Natural killer cell (primary cell): ENCODE results near the gene PMFBP1. TPM values are rescaled to one million over a fixed set of nuclear protein-coding genes. Genes with fewer than 3 reads are reported as not detected.

ENCODE experiments used
- ATAC-seq, 3 donors: fragments of 150-1000 bp in 2 of 3; fragments of 200-7000 bp in 1 of 3; cut with Tn5 transposase; 1 replicate in 1 of 3; 2 replicates in 2 of 3; pipeline ENCODE4 v1.10.0; 2021; ENCODE audit warnings: mild to moderate bottlenecking in 2 of 3, moderate library complexity in 2 of 3
- DNase-seq, 2 donors: peaks; one replicate each; pipeline versions ENCODE4 v3.0.0 to v3.0.0-alpha.2; 2013 to 2021; ENCODE audit warnings: mixed read lengths in 1 of 2
- H3K27ac ChIP-seq: one replicate; pipeline ENCODE4 v1.5.1; 2013; ENCODE audit warnings: mild to moderate bottlenecking, low read length
- H3K27me3 ChIP-seq: one replicate; pipeline ENCODE4 v1.6.1; 2013; ENCODE audit warnings: low read length; ENCODE audit not compliant: control insufficient read depth, insufficient read depth
- H3K36me3 ChIP-seq: one replicate; pipeline ENCODE4 v1.6.1; 2013; ENCODE audit warnings: low read length; ENCODE audit not compliant: control insufficient read depth, insufficient read depth
- H3K4me1 ChIP-seq: one replicate; pipeline ENCODE4 v1.6.1; 2013; ENCODE audit warnings: low read length; ENCODE audit not compliant: control insufficient read depth, insufficient read depth
- H3K4me3 ChIP-seq: one replicate; pipeline ENCODE4 v1.5.1; 2013; ENCODE audit warnings: low read length
- H3K9me3 ChIP-seq: one replicate; pipeline ENCODE4 v1.6.1; 2013; ENCODE audit warnings: low read length; ENCODE audit not compliant: control insufficient read depth, insufficient read depth
- H3K27ac Mint-ChIP-seq, 2 donors: one replicate each; pipeline ENCODE4 v1.8.0; 2022; ENCODE audit warnings: mild to moderate bottlenecking in 2 of 2, mixed read lengths in 2 of 2, moderate library complexity in 1 of 2
- H3K27me3 Mint-ChIP-seq, 2 donors: one replicate each; pipeline ENCODE4 v1.8.0; 2022; ENCODE audit warnings: low read depth in 2 of 2, mixed read lengths in 2 of 2
- H3K36me3 Mint-ChIP-seq: one replicate; pipeline ENCODE4 v1.8.0; 2022; ENCODE audit warnings: mixed read lengths
- H3K4me1 Mint-ChIP-seq, 2 donors: one replicate each; pipeline ENCODE4 v1.8.0; 2022; ENCODE audit warnings: mixed read lengths in 2 of 2
- H3K4me3 Mint-ChIP-seq: one replicate; pipeline ENCODE4 v1.8.0; 2022; ENCODE audit warnings: mild to moderate bottlenecking, moderate library complexity, mixed read lengths
- H3K9me3 Mint-ChIP-seq, 2 donors: one replicate each; pipeline ENCODE4 v1.8.0; 2022; ENCODE audit warnings: mixed read lengths in 2 of 2
- CTCF ChIP-seq: fragments of 200-600 bp; IDR thresholded peaks from one replicate; pipeline ENCODE4 v1.8.0; 2022; ENCODE audit warnings: antibody characterized with exemption
- WGBS: methylation state at CpG from one replicate; pipeline ENCODE4 v1.1.7; 2013; ENCODE audit warnings: missing lambda C conversion rate; ENCODE audit not compliant: insufficient coverage; 5-methylcytosine and 5-hydroxymethylcytosine counted together
- intact Hi-C: fragments of 100-400 bp; cut with micrococcal nuclease; formaldehyde crosslinking; loops from one replicate; pipeline ENCODE4 v1.14.2; 2022
- total RNA-seq, 4 donors: library from RNA; stranded (reverse); fragments of 120-200 nt in 1 of 4; gene quantifications; one replicate each; pipeline versions ENCODE4 v1.2.3 to v1.2.4, GENCODE V29; 2013 to 2022

The PMFBP1 gene
- total RNA-seq, 3 donors from 2014 or later (not counting 1 experiment from before 2014, with no cell fraction given), result 0.68 to 1.2 (median 0.99) TPM

- no peaks in the 10 kb centered on the region for H3K4me1 Mint-ChIP-seq
- Histone ChIP-seq H3K4me3 (no peak overlapping the region), H3K4me1 (no peaks in the 10 kb centered on the region), H3K9me3 (no peaks in the 10 kb centered on the region), H3K27me3 (no peaks in the 10 kb centered on the region), H3K27ac (no peak overlapping the region), H3K36me3 (peaks cover 42% of the 10 kb centered on the region)
- no peaks in the 10 kb centered on the region for H3K27me3 Mint-ChIP-seq
- ATAC-seq (no peak), DNase-seq (no peak)
- no peak for TF ChIP-seq CTCF
- no peaks in the 10 kb centered on the region for H3K9me3 Mint-ChIP-seq
- H3K36me3 Mint-ChIP-seq, result peaks cover 6% of the 10 kb centered on the region
- H3K4me3 Mint-ChIP-seq, result no peak overlapping the region
- H3K27ac Mint-ChIP-seq, result peak overlapping the region in 1 of 2 donors; percentile 29
- intact Hi-C loops, result no loop called here
Measured at GRCh38 chr16:72113616-72113945, 58.4 kb downstream of the PMFBP1 start.

- peaks cover 6% of the 10 kb centered on the region for H3K36me3 Mint-ChIP-seq
Measured at GRCh38 chr16:72112906-72113615, 58.9 kb downstream of the PMFBP1 start.

GRCh38 chr16:72112452-72112792 is 59.5 kb downstream of the PMFBP1 start:
- Mint-ChIP-seq H3K4me1 (no peaks in the 10 kb centered on the region), H3K27me3 (no peaks in the 10 kb centered on the region), H3K27ac (no peak overlapping the region), H3K36me3 (peaks cover 10% of the 10 kb centered on the region), H3K9me3 (no peaks in the 10 kb centered on the region), H3K4me3 (no peak overlapping the region)
- Histone ChIP-seq H3K36me3 (peaks cover 53% of the 10 kb centered on the region), H3K4me3 (no peak overlapping the region), H3K27me3 (no peaks in the 10 kb centered on the region), H3K9me3 (no peaks in the 10 kb centered on the region), H3K27ac (no peak overlapping the region), H3K4me1 (no peaks in the 10 kb centered on the region)
- 98% methylated on average over 15 of the region's 15 CpGs for whole genome bisulfite sequencing
- ATAC-seq (no peak), DNase-seq (no peak)
- TF ChIP-seq CTCF, result no peak
- intact Hi-C loops, result no loop called here

More at GRCh38 chr16:72112906-72113615, 58.9 kb downstream of the PMFBP1 start:
- TF ChIP-seq CTCF, result no peak
- Mint-ChIP-seq H3K9me3 (no peaks in the 10 kb centered on the region), H3K4me3 (no peak overlapping the region), H3K27me3 (no peaks in the 10 kb centered on the region), H3K4me1 (no peaks in the 10 kb centered on the region), H3K27ac (no peak overlapping the region)
- intact Hi-C loops, result no loop called here
- no peaks in the 10 kb centered on the region for H3K4me1 ChIP-seq
- no peaks in the 10 kb centered on the region for H3K27me3 ChIP-seq
- DNase-seq, result no peak
- 93% methylated on average over 6 of the region's 7 CpGs for WGBS
- H3K36me3 ChIP-seq, result peaks cover 47% of the 10 kb centered on the region
- H3K27ac ChIP-seq, result no peak overlapping the region
- no peaks in the 10 kb centered on the region for H3K9me3 ChIP-seq
- H3K4me3 ChIP-seq, result no peak overlapping the region
- ATAC-seq, result no peak
